Activated T-helper 9 cell treated with anti-CD3 and anti-CD28 coated beads, Interleukin-2, amount 50 U/mL, for 16 hours (primary cell): ENCODE measurements around the gene NR4A1.
"Not testable (repeated sequence)": the region's sequence is repeated elsewhere in the genome, so short reads cannot be mapped to it uniquely, and the experiment has no call there.

ENCODE experiments used
- DNase-seq: peaks from one replicate; pipeline ENCODE4 v3.0.0-alpha.2; 2020; ENCODE audit warnings: low read depth

NR4A1 gene

DNA sequence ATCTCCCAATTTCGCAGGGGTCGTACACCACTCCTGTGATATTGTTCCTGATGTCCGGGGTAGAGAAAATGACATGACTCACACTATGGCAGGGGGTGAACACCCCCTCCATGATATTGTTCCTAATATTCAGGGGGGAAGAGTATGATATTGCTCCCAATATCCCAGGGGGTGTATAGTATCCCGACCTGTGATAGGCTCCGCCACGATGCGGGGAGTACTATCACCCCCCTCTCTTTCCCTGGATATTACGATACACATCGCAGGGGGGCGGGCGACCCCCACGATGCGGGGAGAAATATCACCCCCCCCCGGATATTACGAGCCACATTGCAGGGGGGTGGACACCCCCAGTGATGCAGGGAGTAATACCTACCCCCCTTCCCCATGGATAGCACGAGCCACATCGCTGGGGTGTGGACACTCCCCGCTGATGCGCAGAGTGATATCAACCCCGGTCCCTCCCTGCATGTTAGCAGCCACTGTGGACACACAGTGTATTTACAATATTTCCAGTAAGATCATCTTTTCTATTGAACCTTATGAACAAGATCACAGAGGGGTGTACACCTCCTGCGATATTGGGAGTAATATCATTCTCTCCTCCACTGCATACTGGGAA, 45.9 kb downstream of the NR4A1 start:
- no peak for DNase-seq

DNA sequence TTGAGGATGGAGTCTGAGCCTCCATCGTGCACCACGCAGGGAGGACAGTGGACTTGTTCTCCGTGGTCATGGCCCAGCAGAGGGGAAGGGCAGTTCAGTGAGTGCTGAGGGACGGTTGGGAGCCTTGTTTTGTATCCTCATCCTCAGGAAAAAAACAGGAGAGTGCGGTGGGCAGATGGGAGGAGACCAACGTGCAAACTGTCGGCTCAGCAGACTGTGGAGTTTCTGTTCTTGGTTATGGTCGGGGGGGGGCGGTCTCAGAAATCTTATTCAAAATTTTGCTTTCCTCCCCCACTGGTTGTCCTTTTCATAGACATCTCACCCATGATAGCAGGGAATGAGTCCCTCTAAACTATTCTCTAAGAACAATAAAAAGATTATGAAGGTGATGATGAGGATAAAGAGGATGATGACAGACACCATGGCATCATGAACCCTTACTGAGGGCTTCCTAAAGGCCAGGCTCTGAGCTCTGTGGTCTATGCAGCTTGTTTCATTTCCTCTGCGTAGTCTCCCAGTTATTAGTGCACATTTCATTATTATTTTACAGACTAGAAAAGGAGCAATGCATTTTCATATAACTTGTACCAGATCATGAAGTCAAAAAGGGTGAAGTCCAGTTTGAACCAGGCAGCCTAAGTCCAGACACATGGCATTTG, 53.3 kb downstream of the NR4A1 start:
- DNase-seq: not testable (repeated sequence)
